ENCODE results near the gene MAML1. TPM values are rescaled to one million over a fixed set of nuclear protein-coding genes. Genes with fewer than 3 reads are reported as not detected.
A peak's percentile ranks its signal among the peaks of the same experiment; 100 is the strongest.

MAML1 gene
- total and polyA plus RNA-seq, 4 donors = 2.2 to 7.6 (median 6.3) TPM

- H3K4me3 ChIP-seq (ENCODE audit: low read depth in 1 of 3, low read length in 3 of 3) = peak overlapping the region; percentile 80 to 99 (median 87)
- under 1% methylated on average over 19 of the region's 19 CpGs for WGBS
Observed at GRCh38 chr5:179699616-179700237, 32.9 kb upstream of the MAML1 start.

More at GRCh38 chr5:179699616-179700237, 32.9 kb upstream of the MAML1 start:
- TF ChIP-seq TAF1 (conservative IDR thresholded peaks at IDR 0.05) (peak; percentile 35), ZBTB33 (IDR thresholded peaks at IDR 0.05) (no peak), YY1 (IDR thresholded peaks at IDR 0.05) (peak; percentile 64), HNF4A (conservative IDR thresholded peaks at IDR 0.05) (no peak), FOXA2 (IDR thresholded peaks at IDR 0.05) (no peak), REST (IDR thresholded peaks at IDR 0.05) (no peak), SP1 (IDR thresholded peaks at IDR 0.05) (no peak), MAX (IDR thresholded peaks at IDR 0.05) (no peak), CTCF (IDR thresholded peaks at IDR 0.05; ENCODE audit: low read depth, low read length, missing input control) (no peak)
- H3K9me3 ChIP-seq (ENCODE audit: control insufficient read depth in 4 of 4, low read length in 3 of 4) = no peaks in the 10 kb centered on the region
- H3K27ac ChIP-seq (ENCODE audit: low read depth in 1 of 2, low read length in 2 of 2) = peak overlapping the region; percentile 96 to 98
- H3K4me1 ChIP-seq (ENCODE audit: control insufficient read depth in 4 of 4, insufficient read depth in 4 of 4, low read length in 3 of 4) = peaks cover 3 to 29% (median 13%) of the 10 kb centered on the region in 4 donors
- no peaks in the 10 kb centered on the region for H3K27me3 ChIP-seq (ENCODE audit: control insufficient read depth in 4 of 4, insufficient read depth in 4 of 4, low read length in 3 of 4)
- H3K36me3 ChIP-seq (ENCODE audit: control insufficient read depth in 4 of 4, insufficient read depth in 3 of 4, low read depth in 1 of 4, low read length in 3 of 4) = peaks cover 2 to 10% (median 4%) of the 10 kb centered on the region in 4 donors
- peak overlapping the region; percentile 87 to 100 for H3K9ac ChIP-seq (ENCODE audit: low read depth in 1 of 2, low read length in 2 of 2)
- peak; percentile 47 for DNase-seq (ENCODE audit: low spot score)
